K562 (cell line): ENCODE measurements around the gene PRR11. TPM values are rescaled to one million over a fixed set of nuclear protein-coding genes. Genes with fewer than 3 reads are reported as not detected.

Experiments
- GABPA ChIP-seq: fragments of 200-800 bp; sonication (Bioruptor generic); conservative IDR thresholded peaks from 2 replicates; pipeline ENCODE4 v1.6.1; 2016; ENCODE audit warnings: low read depth, missing genetic modification characterization, missing compliant biosample characterization
- JUN ChIP-seq, 2 experiments: sonication (generic) in 1 of 2; formaldehyde crosslinking in 1 of 2; IDR thresholded peaks; 2 replicates each; pipeline versions ENCODE4 v1.6.1 to v1.8.0; 2012 to 2022; ENCODE audit warnings: borderline replicate concordance in 2 of 2, mild to moderate bottlenecking in 2 of 2, improper control_type of control experiment in 1 of 2, low read depth in 1 of 2, low read length in 1 of 2, missing genetic modification reagents in 1 of 2
- KDM2B ChIP-seq: fragments of 250-450 bp; sonication (Bioruptor Pico); IDR thresholded peaks from 2 replicates; pipeline ENCODE4 v1.8.0; 2021; ENCODE audit warnings: mild to moderate bottlenecking, moderate library complexity
- KLF10 ChIP-seq: fragments of 250-450 bp; sonication (Bioruptor Pico); IDR thresholded peaks from 2 replicates; pipeline ENCODE4 v1.6.1; 2021; ENCODE audit warnings: matching md5 sums
- MCM3 ChIP-seq: fragments of 450-650 bp; IDR thresholded peaks from 2 replicates; pipeline ENCODE4 v1.6.1; 2016
- MTA3 ChIP-seq: fragments of 450-650 bp; formaldehyde crosslinking; IDR thresholded peaks from 2 replicates; pipeline ENCODE4 v1.6.1; 2017; ENCODE audit warnings: mild to moderate bottlenecking, borderline replicate concordance
- MYC ChIP-seq, 2 experiments: fragments of 250-450 bp in 1 of 2; sonication (Bioruptor Pico) in 1 of 2; IDR thresholded peaks; 2 replicates each; pipeline versions ENCODE4 v1.5.1 to v1.6.1; 2012 to 2021; ENCODE audit warnings: low read depth in 2 of 2, borderline replicate concordance in 1 of 2, improper control_type of control experiment in 1 of 2, low read length in 1 of 2, mild to moderate bottlenecking in 1 of 2, moderate library complexity in 1 of 2
- NR2F6 ChIP-seq: fragments of 450-650 bp; formaldehyde crosslinking; IDR thresholded peaks from 2 replicates; pipeline ENCODE4 v1.4.0; 2020; ENCODE audit warnings: mild to moderate bottlenecking
- SAFB ChIP-seq: fragments of 200-400 bp; formaldehyde crosslinking; IDR thresholded peaks from 2 replicates; pipeline ENCODE4 v1.6.1; 2017; ENCODE audit warnings: low read depth, low read length, borderline replicate concordance
- STAG1 ChIP-seq: sonication (generic); formaldehyde crosslinking; IDR thresholded peaks from 2 replicates; pipeline ENCODE4 v1.5.0; 2020; ENCODE audit warnings: missing genetic modification reagents, borderline replicate concordance
- TAF1 ChIP-seq: IDR thresholded peaks from 2 replicates; pipeline ENCODE4 v1.6.1; 2011; ENCODE audit warnings: mild to moderate bottlenecking, low read length, moderate library complexity; ENCODE audit not compliant: insufficient read depth, control insufficient read depth, severe bottlenecking; ENCODE audit errors: extremely low read depth
- ZNF263 ChIP-seq: sonication (generic); formaldehyde crosslinking; IDR thresholded peaks from 2 replicates; pipeline ENCODE4 v1.8.0; 2022; ENCODE audit warnings: mild to moderate bottlenecking, missing genetic modification reagents, borderline replicate concordance
- polyA plus RNA-seq, 8 experiments: library from polyadenylated mRNA; depleted of rRNA in 4 of 8; stranded (reverse) in 5 of 8; unstranded in 3 of 8; fragments of >200 nt; fragmentation: Nextera tagmentation in 2 of 8; fragmentation: Illumina TruSeq in 1 of 8; extraction: Ambion mirVana in 2 of 8; extraction: Trizol in 1 of 8; gene quantifications; 2 replicates each; pipeline versions ENCODE4 v1.2.1 to v1.2.3, GENCODE V29; 2011 to 2014; ENCODE audit warnings: inconsistent platforms in 1 of 8, missing spikeins in 1 of 8
- total RNA-seq, 7 experiments: library from RNA; depleted of rRNA in 6 of 7; stranded (reverse); fragments of >200 nt in 6 of 7; fragmentation: Illumina TruSeq in 2 of 7; extraction: Trizol in 2 of 7; gene quantifications; 2 replicates each; pipeline versions ENCODE4 v1.2.1 to v1.2.3, GENCODE V29; 2011 to 2021; ENCODE audit warnings: low replicate concordance in 1 of 7
- TF ChIP-seq, protein P1 (sequence below), 2 experiments: fragments of 450-650 bp in 1 of 2; IDR thresholded peaks; 2 replicates each; pipeline ENCODE4 v1.6.1; 2011 to 2017; ENCODE audit warnings: low read depth in 2 of 2, antibody characterized with exemption in 1 of 2, borderline replicate concordance in 1 of 2, low read length in 1 of 2, mild to moderate bottlenecking in 1 of 2, mixed read lengths in 1 of 2; ENCODE audit not compliant: control insufficient read depth in 1 of 2
- TF ChIP-seq, protein P2 (sequence below): fragments of 450-650 bp; IDR thresholded peaks from one replicate; pipeline ENCODE4 v1.6.1; 2018; ENCODE audit warnings: mild to moderate bottlenecking, moderate library complexity; ENCODE audit not compliant: partially characterized antibody
- TF ChIP-seq, protein P3 (sequence below): fragments of 450-650 bp; formaldehyde crosslinking; IDR thresholded peaks from 2 replicates; pipeline ENCODE4 v1.4.0; 2020; ENCODE audit warnings: mild to moderate bottlenecking, moderate library complexity
- TF ChIP-seq, protein P4 (sequence below): fragments of 450-650 bp; conservative IDR thresholded peaks from 2 replicates; pipeline ENCODE4 v1.6.1; 2016; ENCODE audit warnings: missing genetic modification characterization, low read depth, mild to moderate bottlenecking, control low read depth, missing compliant biosample characterization

The PRR11 gene
- total and polyA plus RNA-seq, 9 of the 15 experiments (the other 6 are each of a cell fraction or from before 2014, with no cell fraction given) = 13.3 to 75.2 (median 46.4) TPM

DNA sequence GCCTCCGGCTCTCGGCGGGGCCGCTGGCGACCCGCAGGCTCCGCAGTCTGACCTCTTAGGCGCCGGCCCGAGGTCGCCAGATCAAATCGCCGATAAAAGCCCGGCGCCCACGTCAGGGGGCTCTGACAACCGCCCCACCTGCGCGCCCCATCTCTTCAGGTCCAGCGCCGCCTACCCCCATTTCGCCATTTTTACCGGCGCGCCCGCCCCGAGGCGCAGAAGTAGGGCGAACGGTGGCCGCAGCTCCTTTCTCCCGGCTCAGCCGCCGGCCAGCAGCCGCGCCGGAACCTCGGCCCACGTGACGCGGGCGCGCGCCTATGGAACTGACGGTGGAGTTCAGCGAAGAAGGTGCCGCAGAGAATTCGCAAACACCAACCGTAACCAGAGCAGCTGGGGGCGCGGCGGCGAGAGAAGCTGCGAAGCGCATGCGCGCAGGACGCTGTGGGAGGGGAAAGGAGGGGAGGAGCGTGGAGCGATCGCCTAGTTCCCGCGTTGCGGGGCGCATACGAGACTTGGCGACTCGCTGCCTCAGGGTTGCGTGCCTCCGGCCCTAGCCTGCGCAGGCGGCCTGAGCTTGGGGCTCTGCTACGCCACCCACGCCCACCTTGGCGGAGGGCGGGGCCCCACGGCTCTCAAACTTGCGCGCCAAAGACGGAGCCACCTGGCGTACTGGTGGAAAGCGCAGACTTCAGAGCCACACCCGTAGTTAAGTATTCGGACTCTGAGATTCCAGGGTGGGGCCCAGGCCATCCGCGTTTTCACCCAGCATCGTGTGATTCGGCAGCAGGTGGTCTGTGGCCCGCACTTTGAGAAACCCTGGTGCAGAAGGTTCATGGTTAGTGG lies 48.9 kb upstream of the PRR11 start, which contains the start of gene TRIM37 (continued):
- peak; percentile 40; the same call in 1 of the 2 replicates for TF ChIP-seq JUN (IDR thresholded peaks at IDR 0.05; ENCODE audit: borderline replicate concordance, low read depth, low read length)
- 0 out of 2 replicates have a peak, but pooled peaks have one; percentile 60 for TF ChIP-seq JUN (CRISPR knock-in tag; IDR thresholded peaks at IDR 0.05; ENCODE audit: borderline replicate concordance)
- TF ChIP-seq MCM3 = no peak
- TF ChIP-seq TAF1 = peak; percentile 70
- no peak for TF ChIP-seq KDM2B (CRISPR knock-in tag)
- TF ChIP-seq, protein P1, sequence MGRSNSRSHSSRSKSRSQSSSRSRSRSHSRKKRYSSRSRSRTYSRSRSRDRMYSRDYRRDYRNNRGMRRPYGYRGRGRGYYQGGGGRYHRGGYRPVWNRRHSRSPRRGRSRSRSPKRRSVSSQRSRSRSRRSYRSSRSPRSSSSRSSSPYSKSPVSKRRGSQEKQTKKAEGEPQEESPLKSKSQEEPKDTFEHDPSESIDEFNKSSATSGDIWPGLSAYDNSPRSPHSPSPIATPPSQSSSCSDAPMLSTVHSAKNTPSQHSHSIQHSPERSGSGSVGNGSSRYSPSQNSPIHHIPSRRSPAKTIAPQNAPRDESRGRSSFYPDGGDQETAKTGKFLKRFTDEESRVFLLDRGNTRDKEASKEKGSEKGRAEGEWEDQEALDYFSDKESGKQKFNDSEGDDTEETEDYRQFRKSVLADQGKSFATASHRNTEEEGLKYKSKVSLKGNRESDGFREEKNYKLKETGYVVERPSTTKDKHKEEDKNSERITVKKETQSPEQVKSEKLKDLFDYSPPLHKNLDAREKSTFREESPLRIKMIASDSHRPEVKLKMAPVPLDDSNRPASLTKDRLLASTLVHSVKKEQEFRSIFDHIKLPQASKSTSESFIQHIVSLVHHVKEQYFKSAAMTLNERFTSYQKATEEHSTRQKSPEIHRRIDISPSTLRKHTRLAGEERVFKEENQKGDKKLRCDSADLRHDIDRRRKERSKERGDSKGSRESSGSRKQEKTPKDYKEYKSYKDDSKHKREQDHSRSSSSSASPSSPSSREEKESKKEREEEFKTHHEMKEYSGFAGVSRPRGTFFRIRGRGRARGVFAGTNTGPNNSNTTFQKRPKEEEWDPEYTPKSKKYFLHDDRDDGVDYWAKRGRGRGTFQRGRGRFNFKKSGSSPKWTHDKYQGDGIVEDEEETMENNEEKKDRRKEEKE (IDR thresholded peaks at IDR 0.05; ENCODE audit: borderline replicate concordance in 1 of 2, control insufficient read depth in 1 of 2, low read depth in 2 of 2, low read length in 1 of 2) = peak in 1 of 2 experiments; percentile 75; a peak in 1 of 4 replicates
- peak; percentile 81 for TF ChIP-seq GABPA (tag)
- TF ChIP-seq, protein P2, sequence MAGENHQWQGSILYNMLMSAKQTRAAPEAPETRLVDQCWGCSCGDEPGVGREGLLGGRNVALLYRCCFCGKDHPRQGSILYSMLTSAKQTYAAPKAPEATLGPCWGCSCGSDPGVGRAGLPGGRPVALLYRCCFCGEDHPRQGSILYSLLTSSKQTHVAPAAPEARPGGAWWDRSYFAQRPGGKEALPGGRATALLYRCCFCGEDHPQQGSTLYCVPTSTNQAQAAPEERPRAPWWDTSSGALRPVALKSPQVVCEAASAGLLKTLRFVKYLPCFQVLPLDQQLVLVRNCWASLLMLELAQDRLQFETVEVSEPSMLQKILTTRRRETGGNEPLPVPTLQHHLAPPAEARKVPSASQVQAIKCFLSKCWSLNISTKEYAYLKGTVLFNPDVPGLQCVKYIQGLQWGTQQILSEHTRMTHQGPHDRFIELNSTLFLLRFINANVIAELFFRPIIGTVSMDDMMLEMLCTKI = no peak
- TF ChIP-seq, protein P3, sequence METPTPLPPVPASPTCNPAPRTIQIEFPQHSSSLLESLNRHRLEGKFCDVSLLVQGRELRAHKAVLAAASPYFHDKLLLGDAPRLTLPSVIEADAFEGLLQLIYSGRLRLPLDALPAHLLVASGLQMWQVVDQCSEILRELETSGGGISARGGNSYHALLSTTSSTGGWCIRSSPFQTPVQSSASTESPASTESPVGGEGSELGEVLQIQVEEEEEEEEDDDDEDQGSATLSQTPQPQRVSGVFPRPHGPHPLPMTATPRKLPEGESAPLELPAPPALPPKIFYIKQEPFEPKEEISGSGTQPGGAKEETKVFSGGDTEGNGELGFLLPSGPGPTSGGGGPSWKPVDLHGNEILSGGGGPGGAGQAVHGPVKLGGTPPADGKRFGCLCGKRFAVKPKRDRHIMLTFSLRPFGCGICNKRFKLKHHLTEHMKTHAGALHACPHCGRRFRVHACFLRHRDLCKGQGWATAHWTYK (CRISPR knock-in tag) = peak; percentile 56; the same call in 1 of the 2 replicates
- 0 out of 2 replicates have a peak, but pooled peaks have one; percentile 9 for TF ChIP-seq SAFB
- no peak for TF ChIP-seq STAG1 (CRISPR knock-in tag)
- no peak for TF ChIP-seq KLF10 (CRISPR knock-in tag)
- 0 out of 2 replicates have a peak, but pooled peaks have one; percentile 24 for TF ChIP-seq MTA3
- TF ChIP-seq MYC (IDR thresholded peaks at IDR 0.05; ENCODE audit: low read depth, low read length) = peak; percentile 74
- TF ChIP-seq MYC (CRISPR knock-in tag; IDR thresholded peaks at IDR 0.05; ENCODE audit: borderline replicate concordance, low read depth) = no peak
- peak; percentile 57; the same call in 1 of the 2 replicates for TF ChIP-seq NR2F6
- peak; percentile 27; the same call in 1 of the 2 replicates for TF ChIP-seq ZNF263 (CRISPR knock-in tag)
- TF ChIP-seq, protein P4, sequence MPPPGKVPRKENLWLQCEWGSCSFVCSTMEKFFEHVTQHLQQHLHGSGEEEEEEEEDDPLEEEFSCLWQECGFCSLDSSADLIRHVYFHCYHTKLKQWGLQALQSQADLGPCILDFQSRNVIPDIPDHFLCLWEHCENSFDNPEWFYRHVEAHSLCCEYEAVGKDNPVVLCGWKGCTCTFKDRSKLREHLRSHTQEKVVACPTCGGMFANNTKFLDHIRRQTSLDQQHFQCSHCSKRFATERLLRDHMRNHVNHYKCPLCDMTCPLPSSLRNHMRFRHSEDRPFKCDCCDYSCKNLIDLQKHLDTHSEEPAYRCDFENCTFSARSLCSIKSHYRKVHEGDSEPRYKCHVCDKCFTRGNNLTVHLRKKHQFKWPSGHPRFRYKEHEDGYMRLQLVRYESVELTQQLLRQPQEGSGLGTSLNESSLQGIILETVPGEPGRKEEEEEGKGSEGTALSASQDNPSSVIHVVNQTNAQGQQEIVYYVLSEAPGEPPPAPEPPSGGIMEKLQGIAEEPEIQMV (tag) = no peak
